ENCODE results near the gene FLNA.
"Not testable (repeated sequence)": the region's sequence is repeated elsewhere in the genome, so short reads cannot be mapped to it uniquely, and the experiment has no call there.

Gene FLNA

DNA sequence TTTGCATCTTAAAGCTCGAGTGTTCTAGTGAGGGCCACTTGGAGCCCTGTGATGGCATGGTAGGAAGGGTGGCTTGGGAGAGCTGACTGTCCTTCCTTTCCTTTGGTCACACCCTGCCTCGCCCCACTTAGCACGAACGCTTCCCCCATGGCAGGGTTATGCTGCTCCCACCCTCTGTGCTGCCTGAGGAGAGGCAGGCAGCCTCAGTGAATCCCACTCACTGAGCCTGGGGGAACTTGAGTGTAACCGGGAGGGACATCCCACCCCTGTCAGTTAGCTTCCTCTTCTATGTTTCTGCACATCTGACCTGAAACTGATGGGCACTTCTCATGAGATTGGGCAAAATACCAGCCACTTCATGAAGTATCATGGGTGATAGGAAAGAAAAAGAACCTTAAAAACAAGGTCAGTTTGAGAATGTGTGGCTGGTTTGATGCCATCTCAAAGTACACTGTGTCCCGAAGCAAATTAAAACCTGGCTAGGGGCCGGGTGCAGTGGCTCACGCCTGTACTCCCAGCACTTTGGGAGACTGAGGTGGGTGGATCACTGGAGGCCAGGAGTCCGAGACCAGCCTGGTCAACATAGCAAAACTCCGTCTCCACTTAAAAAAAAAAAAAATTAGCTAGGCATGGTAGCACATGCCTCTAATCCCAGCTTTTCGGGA, 68.8 kb downstream of the FLNA start:
- Histone ChIP-seq H3K36me3 (ENCODE audit: control insufficient read depth, insufficient read depth, low read length) (no peaks in the 10 kb centered on the region), H3K4me3 (ENCODE audit: low read length) (no peak overlapping the region), H3K9me3 (ENCODE audit: control insufficient read depth, insufficient read depth, low read length) (no peaks in the 10 kb centered on the region), H3K4me1 (ENCODE audit: control insufficient read depth, insufficient read depth, low read length) (peaks cover 1% of the 10 kb centered on the region; the same call in 1 of the 2 replicates), H3K27me3 (ENCODE audit: control insufficient read depth, insufficient read depth, low read length) (no peaks in the 10 kb centered on the region), H3K27ac (ENCODE audit: low read length) (no peak overlapping the region)
- DNase-seq (ENCODE audit: low read depth, low spot score): no peak
- no CpG with 5 or more reads among the region's 11 CpGs for WGBS (ENCODE audit: insufficient coverage, insufficient read length)

DNA sequence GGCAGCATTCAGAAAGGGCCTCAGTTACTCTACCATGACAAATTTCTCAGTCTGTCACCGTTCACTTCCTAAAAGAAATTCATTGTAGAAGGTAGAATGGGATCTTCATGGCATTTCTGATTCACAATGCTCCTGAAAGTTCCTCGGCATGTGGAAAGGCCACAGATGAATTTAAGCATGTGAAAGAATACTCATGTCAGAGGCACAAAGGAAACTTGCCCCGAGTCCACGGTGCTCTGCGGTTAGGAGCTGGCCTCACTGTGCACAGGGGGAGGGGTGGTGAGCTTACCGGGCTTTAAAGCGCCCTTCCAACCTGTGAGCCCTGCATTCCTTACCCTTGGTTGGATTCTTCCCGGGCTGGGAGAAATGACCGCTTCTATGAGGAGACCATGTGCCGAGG, 69.6 kb downstream of the FLNA start:
- H3K9me3 ChIP-seq (ENCODE audit: control insufficient read depth, insufficient read depth, low read length): no peaks in the 10 kb centered on the region
- no peak for DNase-seq (ENCODE audit: low read depth, low spot score)
- no peak overlapping the region for H3K27ac ChIP-seq (ENCODE audit: low read length)
- no peak overlapping the region for H3K4me3 ChIP-seq (ENCODE audit: low read length)
- WGBS (ENCODE audit: insufficient coverage, insufficient read length): no CpG with 5 or more reads among the region's 10 CpGs
- H3K27me3 ChIP-seq (ENCODE audit: control insufficient read depth, insufficient read depth, low read length): no peaks in the 10 kb centered on the region
- no peaks in the 10 kb centered on the region for H3K36me3 ChIP-seq (ENCODE audit: control insufficient read depth, insufficient read depth, low read length)
- peaks cover 1% of the 10 kb centered on the region; the same call in 1 of the 2 replicates for H3K4me1 ChIP-seq (ENCODE audit: control insufficient read depth, insufficient read depth, low read length)

DNA sequence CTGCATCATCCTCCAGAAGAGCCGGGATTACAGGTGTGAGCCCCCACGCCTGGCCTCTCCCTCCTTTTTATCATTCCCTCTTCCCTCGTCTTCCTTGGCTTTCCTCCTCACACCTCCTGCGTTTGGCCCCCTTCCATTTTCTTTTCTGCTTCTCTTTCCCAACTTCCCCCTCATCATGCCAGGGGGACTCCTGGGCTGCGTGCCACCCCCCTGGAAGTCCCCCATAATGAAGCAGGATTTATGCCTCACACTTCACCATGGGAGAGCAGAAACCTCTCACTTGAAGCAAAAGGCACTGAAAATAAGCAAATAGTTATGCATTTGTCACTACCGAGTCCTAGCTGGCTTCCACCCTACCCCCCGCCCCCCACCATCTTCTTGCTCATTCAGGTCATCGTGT, 71.0 kb downstream of the FLNA start:
- Histone ChIP-seq H3K4me3 (ENCODE audit: low read length) (no peak overlapping the region), H3K9me3 (ENCODE audit: control insufficient read depth, insufficient read depth, low read length) (no peaks in the 10 kb centered on the region), H3K27me3 (ENCODE audit: control insufficient read depth, insufficient read depth, low read length) (no peaks in the 10 kb centered on the region), H3K27ac (ENCODE audit: low read length) (no peak overlapping the region), H3K4me1 (ENCODE audit: control insufficient read depth, insufficient read depth, low read length) (peaks cover 1% of the 10 kb centered on the region; the same call in 1 of the 2 replicates), H3K36me3 (ENCODE audit: control insufficient read depth, insufficient read depth, low read length) (no peaks in the 10 kb centered on the region)
- DNase-seq (ENCODE audit: low read depth, low spot score): no peak
- WGBS (ENCODE audit: insufficient coverage, insufficient read length): no CpG with 5 or more reads among the region's 8 CpGs

DNA sequence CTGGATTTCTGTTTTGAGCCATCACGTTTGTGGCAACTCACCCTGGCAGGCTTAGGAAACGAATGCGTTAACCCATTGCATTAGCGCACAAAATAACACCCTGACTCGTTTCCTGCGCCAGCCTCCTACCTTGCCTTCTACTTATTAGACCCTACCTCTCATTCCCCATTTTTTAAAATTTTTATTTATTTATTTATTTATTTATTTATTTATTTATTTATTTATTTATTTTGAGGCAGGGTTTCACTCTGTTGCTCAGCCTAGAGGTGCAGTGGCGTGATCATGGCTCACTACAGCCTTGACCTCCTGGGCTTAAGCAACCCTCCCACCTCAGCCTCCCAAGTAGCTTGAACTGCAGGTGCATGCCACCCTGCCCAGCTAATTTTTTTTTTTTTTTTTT, 71.4 kb downstream of the FLNA start:
- not testable (repeated sequence) for DNase-seq (ENCODE audit: low read depth, low spot score); H3K27me3 ChIP-seq (ENCODE audit: control insufficient read depth, insufficient read depth, low read length)
- no CpG with 5 or more reads among the region's 7 CpGs for WGBS (ENCODE audit: insufficient coverage, insufficient read length)

DNA sequence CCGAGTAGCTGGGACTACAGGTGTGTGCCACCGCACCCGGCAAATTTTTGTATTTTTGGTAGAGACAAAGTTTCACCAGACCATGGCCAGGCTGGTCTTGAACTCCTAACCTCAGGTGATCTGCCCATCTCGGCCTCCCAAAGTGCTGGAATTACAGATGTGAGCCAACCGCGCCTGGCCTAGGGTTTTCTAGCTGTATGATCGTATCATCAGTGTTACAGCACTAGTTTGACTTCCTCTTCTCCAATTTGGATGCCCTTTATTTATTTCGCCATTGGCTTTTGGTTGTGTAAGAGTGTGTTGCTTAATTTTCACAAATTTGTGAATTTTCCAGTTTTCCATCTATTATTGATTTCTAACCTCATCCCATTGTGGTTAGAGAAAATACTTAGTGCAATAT, 73.6 kb downstream of the FLNA start:
- DNase-seq (ENCODE audit: low read depth, low spot score): no peak
- Histone ChIP-seq H3K27me3 (ENCODE audit: control insufficient read depth, insufficient read depth, low read length) (no peaks in the 10 kb centered on the region), H3K27ac (ENCODE audit: low read length) (no peak overlapping the region), H3K36me3 (ENCODE audit: control insufficient read depth, insufficient read depth, low read length) (no peaks in the 10 kb centered on the region), H3K4me3 (ENCODE audit: low read length) (no peak overlapping the region), H3K4me1 (ENCODE audit: control insufficient read depth, insufficient read depth, low read length) (peaks cover 1% of the 10 kb centered on the region; the same call in 1 of the 2 replicates), H3K9me3 (ENCODE audit: control insufficient read depth, insufficient read depth, low read length) (no peaks in the 10 kb centered on the region)
- WGBS (ENCODE audit: insufficient coverage, insufficient read length): no CpG with 5 or more reads among the region's 8 CpGs

More for the DNA sequence above, 71.4 kb downstream of the FLNA start:
- H3K36me3 ChIP-seq (ENCODE audit: control insufficient read depth, insufficient read depth, low read length); H3K27ac ChIP-seq (ENCODE audit: low read length); H3K4me1 ChIP-seq (ENCODE audit: control insufficient read depth, insufficient read depth, low read length); H3K9me3 ChIP-seq (ENCODE audit: control insufficient read depth, insufficient read depth, low read length); H3K4me3 ChIP-seq (ENCODE audit: low read length): not testable (repeated sequence)
